Right cardiac atrium (tissue), 5 donors: ENCODE data around the gene FAM32A. TPM values are rescaled to one million over a fixed set of nuclear protein-coding genes. Genes with fewer than 3 reads are reported as not detected.
"Not testable (repeated sequence)": the region's sequence is repeated elsewhere in the genome, so short reads cannot be mapped to it uniquely, and the experiment has no call there.

Source experiments
- ATAC-seq, 2 donors: fragments of 200-7000 bp; cut with Tn5 transposase; one replicate each; pipeline versions ENCODE4 v1.8.0 to v1.9.1; 2020; ENCODE audit warnings: moderate library complexity in 2 of 2, mild to moderate bottlenecking in 1 of 2
- DNase-seq, 3 donors: peaks; one replicate each; pipeline ENCODE4 v3.0.0-alpha.2; 2020
- H3K27ac ChIP-seq: one replicate; pipeline ENCODE4 v1.5.1; 2013; ENCODE audit warnings: mild to moderate bottlenecking, low read length, control low read depth, moderate library complexity
- H3K27me3 ChIP-seq: one replicate; pipeline ENCODE4 v1.6.1; 2013; ENCODE audit not compliant: control insufficient read depth, insufficient read depth
- H3K4me1 ChIP-seq: one replicate; pipeline ENCODE4 v1.6.1; 2013; ENCODE audit warnings: low read length; ENCODE audit not compliant: control insufficient read depth, insufficient read depth
- H3K4me3 ChIP-seq: one replicate; pipeline ENCODE4 v1.5.1; 2013; ENCODE audit warnings: low read length, control low read depth
- H3K9me3 ChIP-seq: one replicate; pipeline ENCODE4 v1.6.1; 2013; ENCODE audit warnings: low read length; ENCODE audit not compliant: control insufficient read depth
- WGBS: extraction: QIAGEN DNeasy Blood & Tissue Kit; methylation state at CpG from one replicate; pipeline ENCODE4 v1.1.7; 2013; 5-methylcytosine and 5-hydroxymethylcytosine counted together
- intact Hi-C, 4 donors: fragments of 100-400 bp; cut with DNase I; formaldehyde crosslinking; loops; one replicate each; pipeline versions ENCODE4 v1.11.0 to v1.14.0; 2022 to 2023
- polyA plus RNA-seq: library from polyadenylated mRNA; stranded (reverse); fragments of 200-250 nt; gene quantifications from one replicate; pipeline ENCODE4 v1.2.3, GENCODE V29; 2013
- total RNA-seq, 4 donors: library from RNA; stranded (reverse); fragmentation: NEBNext Ultra II Directional; extraction: Animal tissue kit (Norgen Biotek cat#: 25700); gene quantifications; one replicate each; pipeline ENCODE4 v1.2.1, GENCODE V29; 2021
- donor health status: healthy with polysubstance abuse.
- donor health status: DM: no; HTN: yes; CAD: no.
- donor health status: DM: no; HTN: no; CAD: no.
- donor health status: DM: no; HTN: yes; CAD: no; lungs with severe emphysema.
- donor health status: DM: yes; HTN: yes; CAD: no.

FAM32A gene
- total and polyA plus RNA-seq, 5 donors = 37.5 to 49.3 (median 41.6) TPM

DNA sequence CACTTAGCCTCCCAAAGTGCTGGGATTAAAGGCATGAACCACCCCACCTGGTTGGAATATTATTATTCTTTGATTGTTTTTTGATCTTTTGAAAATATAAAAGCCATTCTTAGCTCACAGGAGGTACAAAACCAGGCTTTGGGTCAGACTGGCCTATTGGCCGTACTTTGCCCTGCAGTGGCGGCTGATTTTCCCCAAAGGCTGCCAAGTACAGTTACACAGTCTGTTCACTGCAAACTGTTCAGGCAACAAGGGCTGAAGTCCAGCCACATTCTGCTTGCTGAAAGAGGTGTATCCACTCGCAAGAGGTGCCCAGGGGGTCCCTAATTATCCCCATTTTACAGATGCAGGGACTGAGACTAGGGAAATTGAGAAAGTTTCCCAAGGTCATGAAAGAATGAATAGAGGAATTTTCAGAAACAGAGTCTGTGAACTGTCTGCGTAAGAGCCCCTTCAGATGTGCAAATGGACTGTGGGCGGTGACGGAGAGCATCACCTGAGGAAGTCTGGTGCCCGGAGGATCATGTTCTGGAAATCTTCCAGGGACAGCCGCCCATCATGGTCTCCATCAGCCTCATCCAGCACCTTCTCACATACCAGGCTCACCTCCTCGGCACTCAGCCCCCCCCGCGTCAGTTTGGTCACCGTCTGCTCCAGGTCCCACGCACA lies 20.9 kb upstream of the FAM32A start:
- WGBS = 79% methylated on average over 13 of the region's 13 CpGs

DNA sequence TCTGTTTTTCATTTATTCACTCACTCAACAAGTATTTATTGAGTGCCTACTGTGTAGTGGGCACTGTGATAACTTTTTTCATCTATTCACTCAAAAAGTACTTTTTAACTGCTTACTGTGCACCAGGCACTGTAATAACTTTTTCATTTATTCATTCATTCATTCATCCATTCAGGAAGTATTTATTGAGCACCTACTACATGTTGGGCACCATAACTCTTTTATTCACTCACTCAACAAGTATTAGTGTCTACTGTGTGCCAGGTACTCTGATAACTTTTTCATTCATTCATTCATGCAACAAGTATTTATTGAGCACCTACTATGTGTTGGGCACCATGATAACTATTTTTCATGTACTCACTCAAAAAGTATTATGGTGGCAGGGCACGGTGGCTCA lies 18.8 kb upstream of the FAM32A start:
- Histone ChIP-seq H3K27ac (no peak overlapping the region), H3K4me1 (no peaks in the 10 kb centered on the region), H3K27me3 (no peaks in the 10 kb centered on the region), H3K4me3 (no peak overlapping the region), H3K9me3 (no peaks in the 10 kb centered on the region)
- intact Hi-C loops = no loop called here
- ATAC-seq (no peak), DNase-seq (no peak)
- 90% methylated on average over 1 of the region's 1 CpG for WGBS

More for the DNA sequence above, 20.9 kb upstream of the FAM32A start:
- H3K27ac ChIP-seq = no peak overlapping the region
- no peaks in the 10 kb centered on the region for H3K9me3 ChIP-seq
- H3K4me1 ChIP-seq = no peaks in the 10 kb centered on the region
- H3K27me3 ChIP-seq = no peaks in the 10 kb centered on the region
- DNase-seq = no peak
- H3K4me3 ChIP-seq = no peak overlapping the region
- ATAC-seq = no peak
- intact Hi-C loops = no loop called here

DNA sequence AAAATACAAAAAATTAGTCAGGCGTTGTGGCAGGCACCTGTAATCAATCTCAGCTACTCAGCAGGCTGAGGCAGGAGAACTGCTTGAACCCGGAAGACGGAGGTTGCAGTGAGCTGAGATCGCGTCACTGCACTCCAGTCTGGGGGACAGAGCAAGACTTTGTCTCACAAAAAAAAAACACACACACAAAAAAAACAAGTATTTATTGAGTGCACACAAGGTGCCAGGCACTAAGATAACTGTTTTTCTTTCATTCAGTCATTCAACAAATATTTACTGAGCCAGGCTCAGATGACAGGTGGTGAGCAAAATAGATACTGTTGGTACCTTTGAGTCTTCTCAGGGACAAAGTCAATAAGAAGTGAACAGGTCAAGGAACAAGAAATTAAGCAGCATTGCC lies 18.2 kb upstream of the FAM32A start:
- H3K9me3 ChIP-seq = no peaks in the 10 kb centered on the region
- ATAC-seq (no peak), DNase-seq (no peak)
- no peaks in the 10 kb centered on the region for H3K27me3 ChIP-seq
- H3K4me3 ChIP-seq = no peak overlapping the region
- no peak overlapping the region for H3K27ac ChIP-seq
- intact Hi-C loops = no loop called here
- H3K4me1 ChIP-seq = no peaks in the 10 kb centered on the region
- 91% methylated on average over 5 of the region's 5 CpGs for WGBS

DNA sequence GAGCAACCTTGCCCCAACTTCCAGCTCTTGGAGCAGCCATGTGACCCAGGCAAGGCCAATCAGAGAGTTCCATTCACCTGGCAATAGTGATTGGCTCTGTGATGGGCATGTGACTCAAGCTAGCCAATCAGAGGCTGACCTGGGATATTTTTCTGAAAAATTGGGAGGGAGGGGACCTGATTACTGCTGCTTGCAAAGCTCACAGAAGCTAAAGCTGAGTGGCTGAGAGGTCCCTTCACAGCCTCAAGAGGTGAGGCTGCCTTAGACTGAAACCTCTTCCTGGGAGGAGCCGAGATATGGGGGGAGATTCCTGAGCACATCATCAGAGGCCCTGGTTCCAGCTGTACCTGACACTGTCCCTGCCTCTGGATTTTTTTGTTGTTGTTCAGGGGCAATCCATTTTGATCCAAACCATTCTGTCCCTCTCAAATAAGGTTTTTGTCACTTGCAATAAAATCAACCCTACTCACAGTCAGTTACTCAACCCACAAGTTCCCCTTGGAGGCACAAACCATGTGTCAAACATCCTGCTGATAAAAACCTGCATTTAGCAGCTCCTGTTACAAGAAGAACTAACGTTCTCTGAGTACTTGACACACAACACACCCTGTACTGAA lies 16.6 kb upstream of the FAM32A start:
- H3K9me3 ChIP-seq = no peaks in the 10 kb centered on the region
- no peak for ATAC-seq
- 45% methylated on average over 2 of the region's 2 CpGs for WGBS
- no peak overlapping the region for H3K4me3 ChIP-seq
- no peaks in the 10 kb centered on the region for H3K27me3 ChIP-seq
- no peaks in the 10 kb centered on the region for H3K4me1 ChIP-seq
- no peak overlapping the region for H3K27ac ChIP-seq
- no peak for DNase-seq
- intact Hi-C loops = no loop called here

DNA sequence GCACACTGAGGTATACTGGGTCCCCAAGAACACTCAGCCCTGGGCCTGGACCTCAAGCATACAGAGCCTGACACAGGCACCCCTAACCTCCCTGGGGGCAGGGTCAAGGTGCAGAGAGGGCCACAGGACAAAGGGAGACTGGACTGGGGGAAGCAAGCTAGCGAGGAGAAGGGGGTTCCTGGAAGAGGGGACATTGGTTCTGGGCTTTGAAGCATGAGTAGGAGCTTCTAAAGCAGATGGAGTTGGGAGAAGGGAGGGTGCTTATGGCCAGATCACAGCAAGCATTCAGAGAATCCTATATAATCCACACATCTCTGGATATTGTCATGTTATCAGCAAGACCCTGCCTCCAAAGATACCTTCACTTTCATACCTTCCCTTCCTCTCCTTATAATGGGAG lies 15.1 kb upstream of the FAM32A start:
- DNase-seq (no peak), ATAC-seq (no peak)
- no peaks in the 10 kb centered on the region for H3K4me1 ChIP-seq
- no peak overlapping the region for H3K27ac ChIP-seq
- WGBS = 67% methylated on average over 1 of the region's 1 CpG
- H3K9me3 ChIP-seq = no peaks in the 10 kb centered on the region
- intact Hi-C loops = no loop called here
- no peaks in the 10 kb centered on the region for H3K27me3 ChIP-seq
- no peak overlapping the region for H3K4me3 ChIP-seq

DNA sequence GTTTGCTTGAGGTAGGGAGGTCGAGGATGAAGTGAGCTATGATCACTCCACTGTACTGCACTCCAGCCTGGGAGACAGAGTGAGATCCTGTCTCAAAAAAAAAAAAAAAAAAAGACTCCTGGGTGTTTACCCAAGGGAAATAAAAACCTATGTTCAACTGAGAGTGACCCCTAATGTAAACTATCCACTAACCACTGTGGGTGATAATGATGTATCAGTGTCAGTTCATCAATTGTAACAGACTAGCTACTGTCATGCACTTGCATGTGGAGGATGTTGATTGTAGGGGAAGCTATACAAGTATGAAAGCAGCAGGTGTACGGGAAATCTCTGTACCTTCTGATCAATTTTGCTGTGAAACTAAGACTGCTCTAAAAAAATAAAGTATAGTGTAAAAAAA lies 9.3 kb upstream of the FAM32A start:
- intact Hi-C loops = loop anchor here in 1 of 4 donors (5.0 kb wide), 1 partner anchor 134 kb away; no protein-coding TSS in a partner anchor
- H3K27me3 ChIP-seq = no peaks in the 10 kb centered on the region
- no peaks in the 10 kb centered on the region for H3K9me3 ChIP-seq
- DNase-seq (no peak), ATAC-seq (no peak)
- H3K4me3 ChIP-seq = no peak overlapping the region
- 54% methylated on average over 2 of the region's 2 CpGs for WGBS
- no peak overlapping the region for H3K27ac ChIP-seq
- no peaks in the 10 kb centered on the region for H3K4me1 ChIP-seq

DNA sequence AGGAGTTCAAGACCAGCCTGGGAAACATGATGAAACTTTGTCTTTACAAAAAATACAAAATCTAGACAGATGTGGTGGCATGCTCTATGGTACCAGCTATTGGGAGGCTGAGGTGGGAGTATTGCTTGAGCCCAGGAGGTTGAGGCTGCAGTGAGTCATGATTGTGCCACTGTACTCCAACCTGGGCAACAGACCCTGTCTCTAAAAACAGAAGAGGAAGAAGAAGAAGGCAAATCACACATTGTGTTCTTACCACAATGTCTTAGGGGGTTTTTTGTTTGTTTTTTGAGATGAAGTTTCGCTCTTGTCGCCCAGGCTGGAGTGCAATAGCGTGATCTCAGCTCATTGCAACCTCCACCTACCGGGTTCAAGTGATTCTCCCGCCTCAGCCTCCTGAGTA lies 6.3 kb upstream of the FAM32A start:
- not testable (repeated sequence) for ATAC-seq, H3K27ac ChIP-seq, H3K4me3 ChIP-seq, H3K9me3 ChIP-seq, H3K4me1 ChIP-seq, DNase-seq, H3K27me3 ChIP-seq
- 88% methylated on average over 5 of the region's 5 CpGs for WGBS
- intact Hi-C loops = loop anchor here in 1 of 4 donors (5.0 kb wide), 1 partner anchor 137 kb away; no protein-coding TSS in a partner anchor

DNA sequence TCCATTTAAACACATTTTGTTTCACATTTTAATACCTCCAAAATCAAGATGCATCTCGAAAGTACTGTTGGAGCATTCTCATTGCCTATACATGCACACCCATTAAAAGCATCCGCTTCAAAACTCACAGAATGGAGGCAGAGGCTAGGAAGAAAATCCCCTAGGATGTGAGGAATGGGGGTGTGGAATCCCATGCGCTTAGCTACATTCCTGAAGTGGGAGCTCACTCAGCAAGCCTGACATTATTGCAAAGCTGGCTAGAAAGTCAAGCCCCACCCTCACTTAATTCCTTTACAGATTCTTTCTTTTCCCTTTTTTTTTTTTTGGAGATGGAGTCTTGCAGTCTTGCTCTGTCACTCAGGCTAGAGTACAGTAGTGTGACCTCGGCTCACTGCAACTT lies 4.6 kb upstream of the FAM32A start:
- 38% methylated on average over 4 of the region's 4 CpGs for WGBS
- DNase-seq (no peak), ATAC-seq (no peak)
- H3K4me3 ChIP-seq = no peak overlapping the region
- no peak overlapping the region for H3K27ac ChIP-seq
- no peaks in the 10 kb centered on the region for H3K4me1 ChIP-seq
- no peaks in the 10 kb centered on the region for H3K27me3 ChIP-seq
- H3K9me3 ChIP-seq = no peaks in the 10 kb centered on the region
- intact Hi-C loops = loop anchor here in 1 of 4 donors (5.0 to 10.0 kb wide), 2 partner anchors 66 to 138 kb away; partner anchors contain the start of gene RAB8A

DNA sequence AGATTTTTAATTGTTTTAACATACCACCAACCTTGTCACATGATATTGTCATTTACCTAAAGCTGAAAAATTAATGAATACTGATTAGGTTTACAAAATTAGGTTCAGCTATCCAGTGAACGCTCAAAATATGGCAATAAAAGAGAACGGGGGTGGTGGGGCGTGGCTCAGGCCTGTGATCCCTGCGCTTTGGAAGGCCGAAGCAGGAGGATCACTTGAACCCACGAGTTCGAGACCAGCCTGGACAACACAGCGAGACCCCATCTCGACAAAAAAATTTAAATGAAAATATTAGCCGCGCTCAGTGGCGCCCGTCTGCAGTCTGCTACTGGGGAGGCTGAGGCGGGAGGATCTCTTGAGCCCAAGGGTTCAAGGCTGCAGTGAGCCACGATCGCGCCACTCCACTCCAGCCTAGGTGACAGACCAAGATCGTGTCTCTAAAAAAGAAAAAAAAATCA lies 516 bp upstream of the FAM32A start:
- 44% methylated on average over 18 of the region's 18 CpGs for WGBS
- intact Hi-C loops = loop anchor here in 1 of 4 donors (5.0 to 10.0 kb wide), 3 partner anchors 70 to 557 kb away; partner anchors contain the start of gene RAB8A
- no peaks in the 10 kb centered on the region for H3K4me1 ChIP-seq
- no peak for DNase-seq
- H3K9me3 ChIP-seq = no peaks in the 10 kb centered on the region
- peak in 1 of 2 donors; percentile 6 for ATAC-seq
- no peaks in the 10 kb centered on the region for H3K27me3 ChIP-seq
- no peak overlapping the region for H3K27ac ChIP-seq
- H3K4me3 ChIP-seq = peak overlapping the region; percentile 99

DNA sequence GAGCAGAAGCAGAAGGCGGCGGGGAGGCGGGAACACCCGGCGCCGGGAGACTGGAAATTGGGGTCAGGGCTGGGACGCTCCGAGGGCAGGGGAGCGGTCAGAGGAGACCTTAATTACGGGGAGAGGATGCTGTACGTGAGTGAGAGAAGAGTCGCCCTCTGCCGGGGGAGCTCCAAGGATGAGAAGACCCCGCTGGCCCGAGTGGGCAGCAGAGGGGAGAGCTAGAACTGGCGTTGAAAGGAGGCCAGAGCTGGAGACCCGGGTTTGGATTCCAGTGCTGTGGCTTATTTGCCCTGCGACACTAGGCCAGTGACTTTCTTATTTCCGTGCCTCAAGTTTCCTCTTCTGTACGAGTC lies 536 bp downstream of the FAM32A start:
- Histone ChIP-seq H3K27ac (no peak overlapping the region), H3K9me3 (no peaks in the 10 kb centered on the region), H3K27me3 (no peaks in the 10 kb centered on the region), H3K4me3 (peak overlapping the region; percentile 99), H3K4me1 (no peaks in the 10 kb centered on the region)
- peak in 2 of 3 donors; percentile 33 to 82 for DNase-seq
- WGBS = under 1% methylated on average over 20 of the region's 20 CpGs
- intact Hi-C loops = loop anchor here in 1 of 4 donors (5.0 to 10.0 kb wide), 2 partner anchors 71 to 558 kb away; partner anchors contain the start of gene RAB8A
- ATAC-seq = peak; percentile 38 to 40

DNA sequence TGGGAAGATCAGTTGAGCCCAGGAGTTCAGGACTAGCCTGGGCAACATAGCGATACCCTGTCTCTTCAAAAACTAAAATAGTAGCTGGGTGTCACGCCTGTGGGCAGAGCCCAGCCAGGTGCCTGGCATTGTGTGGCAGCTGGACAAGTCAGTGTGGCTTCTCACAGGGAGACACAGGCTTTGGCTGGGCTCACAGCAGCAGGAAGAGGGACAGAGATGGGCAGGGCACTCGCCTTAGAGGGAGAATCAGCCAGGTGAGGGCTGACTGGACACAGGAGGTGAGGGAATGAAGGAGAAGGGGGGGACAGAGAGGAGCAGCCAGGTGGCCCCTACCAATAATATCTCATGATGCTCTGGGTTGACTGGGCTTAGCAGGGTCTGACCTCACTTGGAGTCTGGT lies 3.3 kb downstream of the FAM32A start:
- Histone ChIP-seq H3K4me1 (no peaks in the 10 kb centered on the region), H3K27ac (no peak overlapping the region), H3K27me3 (no peaks in the 10 kb centered on the region), H3K9me3 (no peaks in the 10 kb centered on the region), H3K4me3 (no peak overlapping the region)
- WGBS = 89% methylated on average over 3 of the region's 3 CpGs
- intact Hi-C loops = loop anchor here in 1 of 4 donors (5.0 to 10.0 kb wide), 2 partner anchors 74 to 561 kb away; partner anchors contain the start of gene RAB8A
- ATAC-seq (no peak), DNase-seq (no peak)
